Mucosa of rectum (tissue), 2 donors: ENCODE measurements around the gene LPP.

ENCODE experiments used
- H3K27ac ChIP-seq, 2 donors: one replicate each; pipeline ENCODE4 v1.7.0; 2013; ENCODE audit warnings: inconsistent platforms in 2 of 2, low read depth in 2 of 2, low read length in 2 of 2
- H3K27me3 ChIP-seq, 2 donors: one replicate each; pipeline ENCODE4 v1.7.0; 2013; ENCODE audit warnings: low read length in 2 of 2; ENCODE audit not compliant: control insufficient read depth in 2 of 2, insufficient read depth in 2 of 2
- H3K36me3 ChIP-seq, 2 donors: one replicate each; pipeline ENCODE4 v1.7.0; 2013; ENCODE audit warnings: low read length in 2 of 2; ENCODE audit not compliant: control insufficient read depth in 2 of 2, insufficient read depth in 2 of 2
- H3K4me1 ChIP-seq, 2 donors: one replicate each; pipeline ENCODE4 v1.7.0; 2013; ENCODE audit warnings: low read length in 2 of 2, mild to moderate bottlenecking in 1 of 2; ENCODE audit not compliant: control insufficient read depth in 2 of 2, insufficient read depth in 2 of 2
- H3K4me3 ChIP-seq, 2 donors: one replicate each; pipeline ENCODE4 v1.7.0; 2013; ENCODE audit warnings: low read length in 2 of 2
- H3K9ac ChIP-seq, 2 donors: one replicate each; pipeline ENCODE4 v1.7.0; 2013; ENCODE audit warnings: low read length in 2 of 2, low read depth in 1 of 2, mild to moderate bottlenecking in 1 of 2
- H3K9me3 ChIP-seq, 2 donors: one replicate each; pipeline ENCODE4 v1.7.0; 2013; ENCODE audit warnings: low read length in 2 of 2; ENCODE audit not compliant: control insufficient read depth in 2 of 2
- donor health status: healthy.
- donor health status: Normal muscosa, but diverticular disease.

Gene LPP

GRCh38 chr3:188497021-188497420 lies 343.1 kb downstream of the LPP start:
- Histone ChIP-seq H3K27ac (no peak overlapping the region), H3K4me3 (no peak overlapping the region), H3K4me1 (no peaks in the 10 kb centered on the region), H3K27me3 (no peaks in the 10 kb centered on the region), H3K36me3 (no peaks in the 10 kb centered on the region), H3K9ac (no peak overlapping the region), H3K9me3 (no peaks in the 10 kb centered on the region)

DNA sequence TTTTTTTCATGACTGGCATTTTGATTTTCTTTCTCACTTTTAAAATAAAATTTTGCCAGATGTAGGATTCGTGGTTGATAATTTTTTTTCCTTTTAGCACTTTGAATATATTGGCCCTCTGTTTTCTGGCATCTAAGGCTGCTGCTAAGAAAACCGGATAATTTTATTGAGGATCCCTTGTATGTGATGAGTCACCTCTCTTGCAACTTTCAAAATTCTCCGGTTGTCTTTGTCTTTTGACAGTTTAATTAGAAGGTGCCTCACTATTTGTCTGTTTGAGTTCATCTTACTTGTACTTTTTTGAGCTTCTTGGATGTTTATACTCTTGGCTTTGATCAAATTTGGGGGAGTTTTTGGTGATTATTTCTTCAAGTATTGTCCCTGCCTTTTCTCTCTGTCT lies 349.7 kb downstream of the LPP start:
- no peaks in the 10 kb centered on the region for H3K36me3 ChIP-seq
- no peak overlapping the region for H3K4me3 ChIP-seq
- H3K4me1 ChIP-seq: no peaks in the 10 kb centered on the region
- no peak overlapping the region for H3K9ac ChIP-seq
- no peaks in the 10 kb centered on the region for H3K9me3 ChIP-seq
- no peak overlapping the region for H3K27ac ChIP-seq
- no peaks in the 10 kb centered on the region for H3K27me3 ChIP-seq

DNA sequence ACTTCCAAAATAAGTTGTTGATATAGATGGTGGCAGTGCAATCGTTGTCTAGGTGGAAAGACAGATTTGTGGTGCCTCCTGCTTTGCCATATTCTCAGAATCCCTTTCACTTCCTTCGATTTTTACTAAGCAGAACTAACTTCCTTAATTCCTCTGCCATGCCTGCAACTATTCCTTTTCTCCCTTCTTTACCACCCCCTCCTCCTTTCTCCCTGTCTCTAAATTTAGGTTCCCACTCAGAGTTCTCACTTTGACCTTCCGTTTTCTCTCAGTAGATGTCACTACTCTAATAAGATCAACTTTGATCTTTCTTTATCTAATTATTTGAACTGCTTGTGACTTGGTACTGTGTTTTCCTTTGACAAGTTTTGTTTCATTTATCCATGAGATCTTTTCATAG lies 351.2 kb downstream of the LPP start:
- Histone ChIP-seq H3K4me3 (no peak overlapping the region), H3K9ac (no peak overlapping the region), H3K27ac (no peak overlapping the region), H3K27me3 (no peaks in the 10 kb centered on the region), H3K9me3 (no peaks in the 10 kb centered on the region), H3K4me1 (no peaks in the 10 kb centered on the region), H3K36me3 (no peaks in the 10 kb centered on the region)

- H3K27ac ChIP-seq: no peak overlapping the region
- no peak overlapping the region for H3K9ac ChIP-seq
- no peaks in the 10 kb centered on the region for H3K4me1 ChIP-seq
- no peak overlapping the region for H3K4me3 ChIP-seq
- H3K27me3 ChIP-seq: no peaks in the 10 kb centered on the region
- no peaks in the 10 kb centered on the region for H3K36me3 ChIP-seq
- no peaks in the 10 kb centered on the region for H3K9me3 ChIP-seq
These were observed 352.0 kb downstream of the LPP start for GRCh38 chr3:188505911-188506310.

GRCh38 chr3:188506446-188506845 lies 352.5 kb downstream of the LPP start:
- Histone ChIP-seq H3K4me3 (no peak overlapping the region), H3K27ac (no peak overlapping the region), H3K9ac (no peak overlapping the region), H3K4me1 (no peaks in the 10 kb centered on the region), H3K9me3 (no peaks in the 10 kb centered on the region), H3K27me3 (no peaks in the 10 kb centered on the region), H3K36me3 (no peaks in the 10 kb centered on the region)

DNA sequence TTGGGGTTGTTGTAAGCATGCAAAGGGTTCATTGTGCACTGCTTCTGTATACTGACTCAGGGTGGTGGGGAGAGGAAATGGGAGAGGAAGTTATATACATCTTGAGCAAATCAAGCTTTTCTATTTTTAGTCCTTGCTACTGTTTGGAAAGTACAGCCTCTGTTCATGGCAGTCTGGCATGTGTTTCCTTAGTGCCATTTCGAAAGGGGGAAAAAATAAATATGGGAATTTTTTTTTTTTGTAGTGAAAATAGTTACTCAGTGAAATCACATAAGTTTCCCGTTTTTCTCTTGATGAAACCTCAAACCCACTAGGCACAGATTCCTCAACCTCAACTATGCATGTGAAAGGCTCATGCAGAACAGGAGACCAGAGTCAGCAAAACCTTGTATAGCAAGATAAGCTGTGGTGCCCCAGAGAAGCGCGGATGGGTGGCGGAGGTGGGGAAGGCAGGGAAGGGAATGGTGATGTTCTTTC lies 353.3 kb downstream of the LPP start:
- Histone ChIP-seq H3K27me3 (no peaks in the 10 kb centered on the region), H3K9me3 (no peaks in the 10 kb centered on the region), H3K4me3 (no peak overlapping the region), H3K27ac (no peak overlapping the region), H3K4me1 (no peaks in the 10 kb centered on the region), H3K9ac (no peak overlapping the region), H3K36me3 (no peaks in the 10 kb centered on the region)

- Histone ChIP-seq H3K27ac (no peak overlapping the region), H3K9ac (no peak overlapping the region), H3K27me3 (no peaks in the 10 kb centered on the region), H3K9me3 (no peaks in the 10 kb centered on the region), H3K4me3 (no peak overlapping the region), H3K36me3 (no peaks in the 10 kb centered on the region), H3K4me1 (no peaks in the 10 kb centered on the region)
These were observed 354.5 kb downstream of the LPP start for GRCh38 chr3:188508454-188508853.

- Histone ChIP-seq H3K27ac (no peak overlapping the region), H3K36me3 (no peaks in the 10 kb centered on the region), H3K4me3 (no peak overlapping the region), H3K9me3 (no peaks in the 10 kb centered on the region), H3K4me1 (no peaks in the 10 kb centered on the region), H3K27me3 (no peaks in the 10 kb centered on the region), H3K9ac (no peak overlapping the region)
These were observed 355.4 kb downstream of the LPP start for GRCh38 chr3:188509316-188509715.

DNA sequence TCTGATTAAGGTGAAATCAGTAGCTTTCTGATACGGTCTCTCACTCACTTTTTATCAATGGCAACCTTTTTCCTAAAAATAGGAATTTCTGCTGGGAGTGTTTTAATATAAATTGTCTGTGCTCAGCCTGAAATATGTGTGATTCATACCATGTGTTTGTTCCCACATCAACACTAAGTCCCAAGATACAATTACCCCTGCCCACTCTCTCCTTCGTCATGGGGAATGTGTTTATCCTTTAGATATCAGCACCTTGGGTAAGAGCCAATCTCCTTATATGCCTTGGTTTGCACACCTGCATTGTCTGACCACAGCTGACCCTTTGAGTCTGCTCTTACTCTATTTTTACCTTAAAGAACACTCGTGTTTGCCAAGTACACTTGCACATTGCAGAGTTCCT lies 356.4 kb downstream of the LPP start:
- H3K27me3 ChIP-seq: no peaks in the 10 kb centered on the region
- H3K9me3 ChIP-seq: no peaks in the 10 kb centered on the region
- no peak overlapping the region for H3K27ac ChIP-seq
- H3K4me3 ChIP-seq: no peak overlapping the region
- no peaks in the 10 kb centered on the region for H3K4me1 ChIP-seq
- H3K9ac ChIP-seq: no peak overlapping the region
- no peaks in the 10 kb centered on the region for H3K36me3 ChIP-seq

- Histone ChIP-seq H3K27me3 (no peaks in the 10 kb centered on the region), H3K4me3 (no peak overlapping the region), H3K27ac (no peak overlapping the region), H3K4me1 (no peaks in the 10 kb centered on the region), H3K9ac (no peak overlapping the region), H3K9me3 (no peaks in the 10 kb centered on the region), H3K36me3 (no peaks in the 10 kb centered on the region)
These were observed 359.8 kb downstream of the LPP start for GRCh38 chr3:188513662-188514328.

- H3K9me3 ChIP-seq: no peaks in the 10 kb centered on the region
- H3K9ac ChIP-seq: no peak overlapping the region
- no peak overlapping the region for H3K27ac ChIP-seq
- H3K36me3 ChIP-seq: no peaks in the 10 kb centered on the region
- H3K27me3 ChIP-seq: no peaks in the 10 kb centered on the region
- H3K4me3 ChIP-seq: no peak overlapping the region
- no peaks in the 10 kb centered on the region for H3K4me1 ChIP-seq
These were observed 362.6 kb downstream of the LPP start for GRCh38 chr3:188516515-188516914.
